GM23338 (cell line): ENCODE data around the gene C7orf25. TPM values are rescaled to one million over a fixed set of nuclear protein-coding genes. Genes with fewer than 3 reads are reported as not detected.

Experiments
- ATAC-seq: fragments of 200-7000 bp; cut with Tn5 transposase; 3 replicates; pipeline ENCODE4 v1.9.1; 2020
- DNase-seq: peaks from one replicate; pipeline ENCODE4 v3.0.0-alpha.2; 2015; ENCODE audit warnings: low spot score
- H2AFZ ChIP-seq: fragments of 200-600 bp; sonication (generic); 2 replicates; pipeline ENCODE4 v1.8.0; 2016; ENCODE audit warnings: antibody characterized with exemption, mild to moderate bottlenecking, moderate library complexity
- H3F3A ChIP-seq: fragments of 200-600 bp; sonication (generic); replicated peaks from 2 replicates; pipeline ENCODE4 v1.8.0; 2017; ENCODE audit warnings: antibody characterized with exemption, mixed run types, low read depth
- H3K27ac ChIP-seq: fragments of 200-600 bp; sonication (generic); 2 replicates; pipeline ENCODE4 v1.6.1; 2016; ENCODE audit warnings: low read depth
- H3K27me3 ChIP-seq: fragments of 200-600 bp; sonication (generic); 2 replicates; pipeline ENCODE4 v1.8.0; 2016; ENCODE audit warnings: mild to moderate bottlenecking, mixed run types, moderate library complexity; ENCODE audit not compliant: insufficient read depth
- H3K36me3 ChIP-seq: fragments of 200-600 bp; sonication (generic); 2 replicates; pipeline ENCODE4 v1.8.0; 2016; ENCODE audit warnings: mild to moderate bottlenecking; ENCODE audit not compliant: insufficient read depth
- H3K4me1 ChIP-seq: fragments of 200-600 bp; sonication (generic); 2 replicates; pipeline ENCODE4 v1.8.0; 2016; ENCODE audit warnings: mild to moderate bottlenecking, moderate library complexity; ENCODE audit not compliant: insufficient read depth
- H3K4me2 ChIP-seq: fragments of 200-600 bp; sonication (generic); 2 replicates; pipeline ENCODE4 v1.7.1; 2017; ENCODE audit warnings: mixed run types
- H3K4me3 ChIP-seq: fragments of 200-600 bp; sonication (generic); 2 replicates; pipeline ENCODE4 v1.6.1; 2016; ENCODE audit warnings: mixed run types
- H3K79me2 ChIP-seq: fragments of 200-600 bp; sonication (generic); replicated peaks from 2 replicates; pipeline ENCODE4 v1.8.0; 2017; ENCODE audit warnings: mild to moderate bottlenecking; ENCODE audit not compliant: insufficient read depth
- H3K9me2 ChIP-seq: fragments of 200-600 bp; sonication (generic); 2 replicates; pipeline ENCODE4 v1.8.0; 2017; ENCODE audit not compliant: insufficient read depth
- H4K20me1 ChIP-seq: fragments of 200-600 bp; sonication (generic); replicated peaks from 2 replicates; pipeline ENCODE4 v1.8.0; 2017; ENCODE audit warnings: mild to moderate bottlenecking; ENCODE audit not compliant: insufficient read depth
- H3K27ac Mint-ChIP-seq: 2 replicates; pipeline ENCODE4 v1.8.0; 2020; ENCODE audit warnings: inconsistent platforms, mild to moderate bottlenecking, moderate library complexity, mixed read lengths
- H3K27me3 Mint-ChIP-seq: 3 replicates; pipeline ENCODE4 v1.8.0; 2022; ENCODE audit warnings: low read depth, mild to moderate bottlenecking, moderate library complexity, mixed read lengths, inconsistent platforms; ENCODE audit not compliant: insufficient read depth, poor library complexity
- H3K36me3 Mint-ChIP-seq: 3 replicates; pipeline ENCODE4 v1.8.0; 2021; ENCODE audit warnings: low read depth, mild to moderate bottlenecking, inconsistent platforms, moderate library complexity, mixed read lengths
- H3K4me1 Mint-ChIP-seq: 3 replicates; pipeline ENCODE4 v1.8.0; 2020; ENCODE audit warnings: mild to moderate bottlenecking, inconsistent platforms, mixed read lengths
- H3K4me3 Mint-ChIP-seq: 3 replicates; pipeline ENCODE4 v1.8.0; 2021; ENCODE audit warnings: moderate library complexity, mild to moderate bottlenecking, inconsistent platforms, mixed read lengths
- H3K9me3 Mint-ChIP-seq: 3 replicates; pipeline ENCODE4 v1.8.0; 2020; ENCODE audit warnings: moderate library complexity, mild to moderate bottlenecking, inconsistent platforms, mixed read lengths
- CREB1 ChIP-seq: fragments of 250-450 bp; sonication (Bioruptor Pico); IDR thresholded peaks from 2 replicates; pipeline ENCODE4 v1.5.0; 2020; ENCODE audit warnings: low read depth, mild to moderate bottlenecking, moderate library complexity
- CTCF ChIP-seq, 2 experiments: fragments of 200-600 bp in 1 of 2; sonication (generic) in 1 of 2; conservative IDR thresholded peaks; 2 replicates each; pipeline versions ENCODE4 v1.5.1 to v1.6.1; 2016 to 2017; ENCODE audit warnings: antibody characterized with exemption in 2 of 2, low read depth in 2 of 2, mild to moderate bottlenecking in 2 of 2, moderate library complexity in 1 of 2
- ETS1 ChIP-seq: IDR thresholded peaks from 2 replicates; pipeline ENCODE4 v1.6.1; 2016; ENCODE audit warnings: antibody characterized with exemption
- EZH2 ChIP-seq: fragments of 200-600 bp; sonication (generic); IDR thresholded peaks from one replicate; pipeline ENCODE4 v1.8.0; 2017; ENCODE audit warnings: antibody characterized with exemption, mild to moderate bottlenecking, low read depth; ENCODE audit not compliant: unreplicated experiment
- EZH2phosphoT487 ChIP-seq: fragments of 200-600 bp; sonication (generic); IDR thresholded peaks from one replicate; pipeline ENCODE4 v1.8.1; 2018; ENCODE audit warnings: antibody characterized with exemption; ENCODE audit not compliant: unreplicated experiment
- JUNB ChIP-seq: IDR thresholded peaks from one replicate; pipeline ENCODE4 v1.6.1; 2016; ENCODE audit warnings: antibody characterized with exemption; ENCODE audit not compliant: unreplicated experiment
- NANOG ChIP-seq: IDR thresholded peaks from 2 replicates; pipeline ENCODE4 v1.6.1; 2016; ENCODE audit warnings: antibody characterized with exemption, borderline replicate concordance
- POLR2AphosphoS5 ChIP-seq: IDR thresholded peaks from 2 replicates; pipeline ENCODE4 v1.6.1; 2016; ENCODE audit warnings: antibody characterized with exemption, low read depth
- REST ChIP-seq: IDR thresholded peaks from one replicate; pipeline ENCODE4 v1.6.1; 2018; ENCODE audit warnings: antibody characterized with exemption; ENCODE audit not compliant: unreplicated experiment
- STAT1 ChIP-seq: IDR thresholded peaks from one replicate; pipeline ENCODE4 v1.6.1; 2016; ENCODE audit warnings: antibody characterized with exemption; ENCODE audit not compliant: unreplicated experiment
- ZNF114 ChIP-seq: fragments of 250-450 bp; sonication (Bioruptor Pico); IDR thresholded peaks from 2 replicates; pipeline ENCODE4 v1.5.0; 2020; ENCODE audit warnings: mild to moderate bottlenecking, moderate library complexity
- ZNF331 ChIP-seq: fragments of 250-450 bp; sonication (Bioruptor Pico); IDR thresholded peaks from 2 replicates; pipeline ENCODE4 v1.5.0; 2020; ENCODE audit warnings: low read depth, mild to moderate bottlenecking, moderate library complexity
- ZNF462 ChIP-seq: fragments of 250-450 bp; sonication (Bioruptor Pico); IDR thresholded peaks from 2 replicates; pipeline ENCODE4 v1.5.0; 2020; ENCODE audit warnings: mild to moderate bottlenecking, moderate library complexity
- polyA plus RNA-seq: library from polyadenylated mRNA; unstranded; fragments of >200 nt; fragmentation: Nextera tagmentation; extraction: Ambion mirVana; gene quantifications from 2 replicates; pipeline ENCODE4 v1.2.1, GENCODE V29; 2016
- total RNA-seq: library from RNA; depleted of rRNA; stranded (reverse); fragments of >200 nt; shearing (Covaris generic); gene quantifications from 2 replicates; pipeline ENCODE4 v1.2.3, GENCODE V29; 2014

Gene C7orf25
- total and polyA plus RNA-seq, 2 experiments from 2014 or later = 1.7 to 8.7 TPM

GRCh38 chr7:42956062-42956461 is 44.2 kb upstream of the C7orf25 start:
- no peak for TF ChIP-seq REST
- no peak for TF ChIP-seq EZH2
- TF ChIP-seq ZNF331 (CRISPR knock-in tag) = no peak
- TF ChIP-seq ZNF114 (CRISPR knock-in tag) = no peak
- TF ChIP-seq ETS1 = no peak
- TF ChIP-seq CTCF (conservative IDR thresholded peaks at IDR 0.05; ENCODE audit: low read depth in 2 of 2) = no peak
- no peak for TF ChIP-seq EZH2phosphoT487
- TF ChIP-seq JUNB = no peak
- no peak for TF ChIP-seq ZNF462
- TF ChIP-seq STAT1 = no peak
- TF ChIP-seq CREB1 (CRISPR knock-in tag) = no peak
- TF ChIP-seq NANOG = no peak
- no peak for TF ChIP-seq POLR2AphosphoS5

More at GRCh38 chr7:42956062-42956461, 44.2 kb upstream of the C7orf25 start:
- DNase-seq (no peak), ATAC-seq (no peak)
- Histone ChIP-seq H3K79me2 (no peaks in the 10 kb centered on the region), H3K9me2 (0 out of 2 replicates have a peak, but pooled peaks cover 6% of the 10 kb centered on the region), H3K4me3 (no peak overlapping the region), H3K27me3 (no peaks in the 10 kb centered on the region), H4K20me1 (no peaks in the 10 kb centered on the region), H3F3A (no peaks in the 10 kb centered on the region), H2AFZ (no peak overlapping the region), H3K36me3 (peaks cover 4% of the 10 kb centered on the region), H3K4me1 (no peaks in the 10 kb centered on the region), H3K4me2 (no peak overlapping the region), H3K27ac (no peak overlapping the region)
- H3K36me3 Mint-ChIP-seq = peaks cover 20% of the 10 kb centered on the region; the same call in 2 of the 3 replicates
- peaks cover 40% of the 10 kb centered on the region for H3K9me3 Mint-ChIP-seq
- H3K4me3 Mint-ChIP-seq = no peak overlapping the region
- no peaks in the 10 kb centered on the region for H3K4me1 Mint-ChIP-seq
- no peak overlapping the region for H3K27ac Mint-ChIP-seq
- H3K27me3 Mint-ChIP-seq = no peaks in the 10 kb centered on the region
